ENCODE results near the gene FGF3.

The FGF3 gene
- total RNA-seq: 0 reads per million in 3 donors

DNA sequence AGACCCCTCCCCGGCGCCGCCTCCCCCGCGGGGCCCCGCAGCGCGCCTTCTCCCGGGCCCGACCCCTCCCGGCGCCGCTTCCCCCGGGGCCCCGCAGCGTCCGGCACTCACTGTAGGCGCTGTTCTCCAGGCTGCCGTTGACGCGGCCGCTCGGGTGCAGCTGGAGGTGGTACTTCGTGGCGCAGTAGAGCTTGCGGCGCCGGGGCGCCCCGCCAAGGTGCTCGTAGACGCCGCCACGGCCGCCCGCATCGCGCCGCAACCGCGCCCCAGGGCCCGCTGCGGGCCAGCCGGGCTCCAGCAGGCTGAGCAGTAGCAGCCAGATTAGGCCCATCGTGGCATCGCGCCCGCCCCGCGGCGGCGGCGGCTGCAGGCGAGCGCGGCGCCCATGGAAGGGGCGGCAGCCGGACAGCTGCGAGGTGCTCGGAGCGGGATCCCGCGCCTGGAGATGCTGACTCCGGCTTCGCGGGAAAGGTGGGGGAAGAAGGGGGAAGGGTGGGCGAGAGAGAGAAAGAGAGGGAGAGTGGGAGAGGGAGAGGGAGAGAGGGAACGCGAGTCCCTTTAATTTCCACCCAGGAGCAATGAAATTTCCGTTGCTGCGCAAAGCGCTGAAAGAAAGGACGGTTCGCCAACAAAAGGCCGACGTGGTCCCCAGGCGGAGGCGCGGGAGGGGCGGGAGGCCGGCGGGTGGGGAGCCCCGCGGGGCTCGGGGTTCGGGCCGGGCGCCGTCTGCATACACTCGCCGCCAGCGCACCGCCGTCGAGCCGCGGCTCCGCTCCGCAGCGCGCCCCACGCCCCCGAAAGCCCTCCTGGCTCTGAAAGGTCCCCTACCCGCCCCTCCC, at the start of gene FGF3:
Gene FGF3 (minus strand): TSS at position 814 of the 839 bp plus-strand sequence. CDS start 483 bp downstream, at position 331.
- Histone ChIP-seq H3K4me3 (ENCODE audit: insufficient read depth, low read depth, low read length, poor library complexity, severe bottlenecking) (no peak within 1 kb of the TSS), H3K27me3 (replicated peaks; ENCODE audit: control insufficient read depth, insufficient read depth, low read length, poor library complexity, severe bottlenecking) (peaks cover 13% of the 10 kb centered on the region)

DNA sequence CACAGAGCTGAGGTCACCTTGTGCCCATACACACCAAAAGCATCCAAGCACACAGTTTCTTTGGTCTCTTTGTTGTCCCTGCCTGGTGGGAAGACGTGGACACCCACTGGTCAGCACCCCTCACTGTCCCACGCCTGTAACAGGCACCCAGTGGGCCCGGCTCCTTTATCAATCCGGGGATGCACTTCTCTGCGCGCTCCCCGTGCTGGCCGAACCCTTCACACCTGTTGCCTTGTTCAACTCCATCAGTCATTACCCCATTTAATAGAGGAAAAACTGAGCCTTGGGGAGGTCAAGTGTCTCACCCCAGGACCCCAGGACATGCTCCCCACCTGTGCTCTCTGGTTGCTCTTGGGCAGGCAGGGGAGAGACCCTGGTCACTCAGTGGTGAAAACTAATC, 49.7 kb upstream of the FGF3 start:
- Histone ChIP-seq H3K36me3 (ENCODE audit: control insufficient read depth, insufficient read depth, low read length) (no peaks in the 10 kb centered on the region), H3K27ac (ENCODE audit: insufficient read depth, low read length, poor library complexity, severe bottlenecking) (no peak overlapping the region), H3K27me3 (replicated peaks; ENCODE audit: control insufficient read depth, insufficient read depth, low read length, poor library complexity, severe bottlenecking) (no peaks in the 10 kb centered on the region), H3K4me1 (ENCODE audit: control insufficient read depth, insufficient read depth, low read length, poor library complexity, severe bottlenecking) (no peaks in the 10 kb centered on the region), H3K9me3 (ENCODE audit: control insufficient read depth, low read length) (no peaks in the 10 kb centered on the region), H3K4me3 (ENCODE audit: insufficient read depth, low read depth, low read length, poor library complexity, severe bottlenecking) (no peak overlapping the region)
- no peak for DNase-seq

More for the DNA sequence above, at the start of gene FGF3:
- no peak for DNase-seq
- Histone ChIP-seq H3K36me3 (ENCODE audit: control insufficient read depth, insufficient read depth, low read length) (no peaks in the 10 kb centered on the region), H3K27ac (ENCODE audit: insufficient read depth, low read length, poor library complexity, severe bottlenecking) (no peak within 1 kb of the TSS), H3K9me3 (ENCODE audit: control insufficient read depth, low read length) (no peaks in the 10 kb centered on the region), H3K4me1 (ENCODE audit: control insufficient read depth, insufficient read depth, low read length, poor library complexity, severe bottlenecking) (peaks cover 3% of the 10 kb centered on the region)

DNA sequence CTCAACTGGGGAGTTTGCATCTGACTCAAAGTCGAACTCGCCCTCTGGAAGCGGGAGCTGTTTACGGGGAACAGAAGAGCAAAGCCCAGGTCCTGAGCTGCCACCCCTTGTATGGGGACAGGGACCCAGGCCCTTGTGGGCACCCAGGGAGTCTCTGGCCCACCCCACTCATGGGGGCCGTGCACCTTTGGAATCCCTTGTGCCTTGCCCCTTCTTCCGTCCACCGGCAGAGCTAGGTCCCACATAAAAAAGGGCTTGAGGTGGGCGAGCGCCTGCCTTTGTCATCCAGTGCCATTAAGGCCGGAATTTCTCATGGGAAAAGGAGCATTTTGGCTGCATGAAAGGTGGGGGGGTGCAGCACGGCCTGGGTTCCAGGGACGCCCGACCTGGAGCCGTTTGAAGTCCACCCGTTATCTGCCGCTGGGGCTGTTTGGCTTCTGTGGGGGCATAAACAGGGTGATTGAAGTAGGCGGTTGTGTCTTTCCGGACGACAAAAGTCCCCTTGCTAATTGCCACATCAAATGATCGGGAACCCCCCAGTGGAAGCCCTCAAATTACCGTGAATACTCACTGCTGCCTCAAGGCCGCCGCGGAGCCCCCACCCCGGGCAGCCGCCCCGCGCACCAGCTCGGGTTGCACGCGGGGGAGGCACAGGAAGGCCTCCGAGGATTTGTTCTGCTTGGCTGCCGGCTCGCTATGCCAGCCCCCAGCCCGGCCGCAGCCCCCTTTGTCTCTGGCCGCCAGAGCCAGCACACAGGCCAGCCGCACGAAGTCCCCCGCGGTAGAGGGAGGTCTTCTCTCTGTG, 49.0 kb upstream of the FGF3 start:
- no peak for DNase-seq
- no peaks in the 10 kb centered on the region for H3K27me3 ChIP-seq (replicated peaks; ENCODE audit: control insufficient read depth, insufficient read depth, low read length, poor library complexity, severe bottlenecking)

DNA sequence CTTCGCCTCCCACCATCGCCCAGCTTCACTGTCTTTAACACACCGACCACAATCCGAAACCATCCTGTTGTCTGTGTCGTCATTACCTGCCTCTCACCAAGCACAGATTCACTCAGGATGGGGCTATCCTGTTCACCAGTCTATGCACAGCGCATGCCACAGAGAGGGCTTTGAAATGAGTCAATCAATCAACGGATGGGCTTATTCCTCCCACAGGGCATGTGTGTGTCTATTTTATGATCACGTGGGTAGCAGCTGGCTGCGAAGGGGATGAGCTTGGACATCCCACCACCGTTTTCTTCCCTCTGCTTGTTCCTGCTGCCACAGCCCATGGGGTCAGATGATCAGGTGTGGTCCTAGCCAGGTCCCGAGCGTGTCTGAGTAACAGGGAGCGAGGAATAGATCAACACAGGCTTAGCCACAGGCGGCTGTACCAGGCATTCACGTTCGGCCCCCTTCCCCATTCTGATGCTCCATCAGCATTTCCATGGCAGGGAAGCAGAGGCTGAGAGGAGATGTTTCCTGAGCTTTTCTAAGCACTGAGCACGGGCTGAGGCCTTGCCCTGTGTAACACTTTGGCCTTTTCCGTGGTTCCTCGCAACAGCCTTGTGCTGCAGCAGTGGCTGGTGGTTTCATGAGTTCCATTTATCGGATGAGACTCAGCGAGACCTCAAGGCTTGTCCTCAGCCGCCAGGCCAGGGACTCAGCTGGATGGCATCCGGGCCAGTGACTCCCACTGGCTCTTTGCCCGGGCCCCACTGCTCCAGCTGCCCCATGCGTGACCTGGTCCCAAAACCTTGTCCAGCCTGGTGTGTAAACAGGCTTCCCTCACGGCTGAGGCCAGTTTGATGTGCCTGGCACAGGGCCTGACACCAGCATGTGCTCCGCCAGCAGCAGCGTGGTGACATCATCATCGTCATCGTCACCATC, 48.1 kb upstream of the FGF3 start:
- no peak for DNase-seq
- Histone ChIP-seq H3K36me3 (ENCODE audit: control insufficient read depth, insufficient read depth, low read length) (no peaks in the 10 kb centered on the region), H3K4me1 (ENCODE audit: control insufficient read depth, insufficient read depth, low read length, poor library complexity, severe bottlenecking) (no peaks in the 10 kb centered on the region), H3K4me3 (ENCODE audit: insufficient read depth, low read depth, low read length, poor library complexity, severe bottlenecking) (no peak overlapping the region), H3K9me3 (ENCODE audit: control insufficient read depth, low read length) (no peaks in the 10 kb centered on the region), H3K27ac (ENCODE audit: insufficient read depth, low read length, poor library complexity, severe bottlenecking) (no peak overlapping the region), H3K27me3 (replicated peaks; ENCODE audit: control insufficient read depth, insufficient read depth, low read length, poor library complexity, severe bottlenecking) (no peaks in the 10 kb centered on the region)

More for the DNA sequence above, 49.0 kb upstream of the FGF3 start:
- Histone ChIP-seq H3K4me3 (ENCODE audit: insufficient read depth, low read depth, low read length, poor library complexity, severe bottlenecking) (no peak overlapping the region), H3K4me1 (ENCODE audit: control insufficient read depth, insufficient read depth, low read length, poor library complexity, severe bottlenecking) (no peaks in the 10 kb centered on the region), H3K27ac (ENCODE audit: insufficient read depth, low read length, poor library complexity, severe bottlenecking) (no peak overlapping the region), H3K9me3 (ENCODE audit: control insufficient read depth, low read length) (no peaks in the 10 kb centered on the region), H3K36me3 (ENCODE audit: control insufficient read depth, insufficient read depth, low read length) (no peaks in the 10 kb centered on the region)

DNA sequence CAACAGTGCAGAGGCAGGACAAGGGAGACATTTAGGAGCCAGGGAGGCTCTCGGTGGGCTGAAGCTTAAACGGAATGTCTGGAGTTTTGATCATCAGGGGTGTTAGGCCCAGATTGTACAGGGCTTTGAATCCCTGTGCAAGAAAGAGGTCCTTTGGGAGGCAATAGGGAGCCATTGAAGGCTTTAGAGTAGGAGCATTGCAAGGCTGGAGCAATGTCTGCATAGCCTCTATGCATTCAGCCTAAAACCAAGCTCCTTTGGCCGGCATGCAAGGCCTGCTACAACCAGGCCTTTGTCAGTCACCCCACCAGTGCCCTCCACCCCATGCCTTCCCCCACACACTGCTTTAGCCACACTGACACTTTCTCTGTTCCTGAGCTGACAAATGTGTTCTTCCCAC, 47.4 kb upstream of the FGF3 start:
- Histone ChIP-seq H3K4me3 (ENCODE audit: insufficient read depth, low read depth, low read length, poor library complexity, severe bottlenecking) (no peak overlapping the region), H3K27ac (ENCODE audit: insufficient read depth, low read length, poor library complexity, severe bottlenecking) (no peak overlapping the region), H3K9me3 (ENCODE audit: control insufficient read depth, low read length) (no peaks in the 10 kb centered on the region), H3K27me3 (replicated peaks; ENCODE audit: control insufficient read depth, insufficient read depth, low read length, poor library complexity, severe bottlenecking) (no peaks in the 10 kb centered on the region), H3K4me1 (ENCODE audit: control insufficient read depth, insufficient read depth, low read length, poor library complexity, severe bottlenecking) (no peaks in the 10 kb centered on the region), H3K36me3 (ENCODE audit: control insufficient read depth, insufficient read depth, low read length) (no peaks in the 10 kb centered on the region)
- DNase-seq: no peak

DNA sequence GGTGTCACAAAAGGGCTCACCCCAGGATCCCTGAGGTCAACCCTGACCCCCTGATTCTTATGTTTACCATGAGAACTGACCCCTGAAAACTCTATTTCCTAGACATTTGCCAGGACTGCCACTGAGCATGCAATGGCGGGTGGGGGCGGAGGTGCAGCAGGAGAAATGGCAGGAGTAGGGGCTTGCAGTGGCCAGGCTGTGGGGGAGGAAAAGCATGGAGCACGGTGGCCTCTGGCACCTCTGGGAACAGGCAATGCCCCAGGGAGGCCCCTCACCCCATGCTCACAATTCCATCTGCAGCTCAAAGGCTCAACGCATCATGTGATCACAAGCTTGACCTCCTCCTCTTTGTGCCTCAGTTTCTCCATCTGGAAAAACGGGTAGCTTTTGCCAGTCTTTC, 46.5 kb upstream of the FGF3 start:
- Histone ChIP-seq H3K27me3 (replicated peaks; ENCODE audit: control insufficient read depth, insufficient read depth, low read length, poor library complexity, severe bottlenecking) (no peaks in the 10 kb centered on the region), H3K9me3 (ENCODE audit: control insufficient read depth, low read length) (no peaks in the 10 kb centered on the region), H3K4me1 (ENCODE audit: control insufficient read depth, insufficient read depth, low read length, poor library complexity, severe bottlenecking) (no peaks in the 10 kb centered on the region), H3K36me3 (ENCODE audit: control insufficient read depth, insufficient read depth, low read length) (no peaks in the 10 kb centered on the region), H3K4me3 (ENCODE audit: insufficient read depth, low read depth, low read length, poor library complexity, severe bottlenecking) (no peak overlapping the region), H3K27ac (ENCODE audit: insufficient read depth, low read length, poor library complexity, severe bottlenecking) (no peak overlapping the region)
- no peak for DNase-seq

DNA sequence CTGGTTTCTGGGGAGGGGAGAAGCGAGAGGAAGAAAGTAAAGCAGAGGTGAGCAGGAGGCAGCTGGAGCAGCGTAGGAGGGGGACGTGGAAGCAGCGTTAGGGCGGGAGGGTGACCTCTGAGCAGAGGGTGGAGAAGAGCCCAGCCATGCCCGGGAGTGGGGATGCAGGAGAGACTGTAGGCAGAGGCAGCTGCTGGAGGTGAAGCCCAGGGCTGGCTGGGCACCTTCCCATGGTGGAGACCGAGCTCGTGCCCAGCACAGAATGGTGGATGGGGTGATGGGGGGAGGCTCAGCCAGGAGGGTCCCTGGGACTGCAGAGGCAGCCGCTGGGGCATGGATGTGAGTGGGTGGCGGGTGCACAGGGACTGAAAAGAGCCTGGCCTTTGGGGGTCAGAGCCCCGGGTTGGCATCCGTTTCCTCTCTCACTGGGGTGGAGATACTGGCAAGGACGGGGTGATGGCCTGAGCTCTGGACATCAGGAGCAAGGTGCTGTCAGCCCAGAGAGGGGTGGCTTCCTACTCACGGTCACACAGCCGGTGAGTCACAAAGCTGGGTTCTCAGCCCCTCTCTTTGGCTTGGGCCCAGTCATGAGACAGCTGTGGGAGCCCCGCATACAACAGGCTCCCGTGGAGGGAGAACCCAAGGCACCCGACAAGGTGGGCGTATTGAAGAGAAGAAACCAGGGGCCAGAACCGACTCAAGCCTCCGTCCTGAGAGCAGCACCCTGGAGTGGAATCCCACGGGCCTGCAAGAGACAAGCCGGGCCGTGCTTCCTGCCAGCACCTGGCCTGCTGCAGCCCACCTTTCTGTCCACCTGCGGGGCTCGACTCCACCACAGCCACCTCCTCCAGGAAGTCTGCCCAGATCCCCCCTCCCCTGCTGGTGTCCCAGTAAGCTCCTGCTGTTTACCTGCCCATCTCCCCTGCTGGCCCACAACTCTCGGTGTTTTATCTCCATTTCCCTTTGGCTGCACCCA, 45.8 kb upstream of the FGF3 start:
- Histone ChIP-seq H3K27ac (ENCODE audit: insufficient read depth, low read length, poor library complexity, severe bottlenecking) (no peak overlapping the region), H3K27me3 (replicated peaks; ENCODE audit: control insufficient read depth, insufficient read depth, low read length, poor library complexity, severe bottlenecking) (no peaks in the 10 kb centered on the region), H3K4me3 (ENCODE audit: insufficient read depth, low read depth, low read length, poor library complexity, severe bottlenecking) (no peak overlapping the region), H3K9me3 (ENCODE audit: control insufficient read depth, low read length) (no peaks in the 10 kb centered on the region), H3K4me1 (ENCODE audit: control insufficient read depth, insufficient read depth, low read length, poor library complexity, severe bottlenecking) (no peaks in the 10 kb centered on the region), H3K36me3 (ENCODE audit: control insufficient read depth, insufficient read depth, low read length) (no peaks in the 10 kb centered on the region)
- no peak for DNase-seq

DNA sequence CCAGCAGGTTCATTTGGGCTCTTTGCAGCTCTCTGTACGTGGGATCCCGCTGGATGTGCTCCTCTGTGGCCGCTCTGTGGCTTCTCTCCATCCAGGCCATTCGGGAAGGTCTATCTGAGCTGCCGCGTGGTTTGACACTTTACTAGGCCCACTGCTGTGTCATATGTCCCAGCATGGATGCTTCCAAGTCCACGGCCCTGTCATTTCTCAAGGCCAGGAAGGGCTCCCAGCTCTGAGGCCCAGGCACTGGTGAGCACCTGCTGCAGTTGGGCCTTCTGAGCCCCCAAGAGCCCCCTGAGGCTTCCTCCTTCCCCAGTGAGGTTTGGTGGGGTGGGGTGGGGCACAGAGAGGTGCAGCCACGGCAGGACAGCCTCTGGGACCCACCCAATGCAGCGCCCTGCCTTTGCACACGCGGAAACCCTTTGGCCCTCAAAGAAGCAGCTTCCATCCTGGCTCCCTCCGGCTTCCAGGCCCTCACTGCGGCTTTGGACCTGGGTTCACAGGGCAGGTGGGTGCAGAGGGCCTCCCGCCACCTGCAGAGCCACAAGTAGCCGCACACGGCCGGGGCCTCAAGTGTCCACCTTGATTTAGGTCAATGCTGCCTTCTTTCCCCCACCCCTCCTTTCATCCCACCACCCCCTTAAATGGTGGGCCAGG, 44.5 kb upstream of the FGF3 start:
- no peak overlapping the region for H3K4me3 ChIP-seq (ENCODE audit: insufficient read depth, low read depth, low read length, poor library complexity, severe bottlenecking)
- DNase-seq: no peak

More for the DNA sequence above, 44.5 kb upstream of the FGF3 start:
- Histone ChIP-seq H3K36me3 (ENCODE audit: control insufficient read depth, insufficient read depth, low read length) (no peaks in the 10 kb centered on the region), H3K27me3 (replicated peaks; ENCODE audit: control insufficient read depth, insufficient read depth, low read length, poor library complexity, severe bottlenecking) (no peaks in the 10 kb centered on the region), H3K27ac (ENCODE audit: insufficient read depth, low read length, poor library complexity, severe bottlenecking) (no peak overlapping the region), H3K9me3 (ENCODE audit: control insufficient read depth, low read length) (no peaks in the 10 kb centered on the region), H3K4me1 (ENCODE audit: control insufficient read depth, insufficient read depth, low read length, poor library complexity, severe bottlenecking) (no peaks in the 10 kb centered on the region)
